GM21526 (cell line): ENCODE results near the gene C3.
"Not testable (repeated sequence)": the region's sequence is repeated elsewhere in the genome, so short reads cannot be mapped to it uniquely, and the experiment has no call there.

Source experiments
- ATAC-seq: cut with Tn5 transposase; IDR thresholded peaks from one replicate; pipeline ENCODE4 v1.9.1; 2021; ENCODE audit warnings: moderate library complexity; ENCODE audit not compliant: unreplicated experiment, low FRiP score

C3 gene

DNA sequence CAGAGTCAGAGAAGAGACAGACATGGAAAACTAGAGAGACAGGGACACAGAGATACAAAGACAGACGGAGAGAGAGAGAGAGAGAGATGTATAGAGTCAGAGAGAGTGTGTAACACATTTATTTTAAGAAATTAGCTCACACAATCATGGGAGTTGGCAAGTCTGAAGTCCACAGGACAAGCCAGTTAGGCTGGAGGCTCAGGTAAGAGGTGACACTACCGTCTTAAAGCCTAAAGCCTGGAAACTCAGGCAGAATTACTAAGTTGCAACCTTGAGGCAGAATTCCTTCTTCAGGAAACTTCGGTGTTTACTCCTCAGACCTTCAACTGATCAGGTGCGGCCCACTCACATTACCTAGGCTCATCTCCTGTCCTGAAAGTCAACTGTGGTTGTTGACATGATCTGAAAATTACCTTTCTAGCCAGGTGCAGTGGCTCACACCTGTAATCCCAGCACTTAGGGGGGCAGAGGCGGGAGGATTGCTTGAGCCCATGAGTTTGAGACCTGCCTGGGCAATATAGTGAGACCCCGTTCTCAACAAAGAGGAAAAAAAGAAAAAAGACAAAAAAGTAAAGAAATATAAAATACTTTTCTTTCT is 47.7 kb downstream of the C3 start:
- ATAC-seq, result no peak

DNA sequence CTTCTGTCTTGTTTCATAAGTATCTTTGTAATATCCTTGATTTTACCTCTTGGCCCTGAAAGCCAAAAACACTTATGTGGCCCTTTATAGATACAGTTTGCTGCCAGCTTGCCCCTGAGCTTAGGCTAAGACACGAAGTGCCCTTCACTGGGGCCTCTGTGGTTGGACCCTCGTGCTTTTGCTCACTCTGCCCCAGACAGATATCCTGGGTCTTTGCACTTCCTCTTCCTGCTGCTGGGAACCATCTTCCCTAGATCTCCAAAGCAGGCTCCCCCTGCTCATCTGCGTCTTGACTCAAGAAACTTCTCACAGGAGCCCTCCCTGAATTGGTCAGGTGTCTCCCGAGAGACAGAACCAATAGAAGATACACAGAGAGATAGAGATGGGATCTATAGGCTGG is 48.5 kb downstream of the C3 start:
- no peak for ATAC-seq

DNA sequence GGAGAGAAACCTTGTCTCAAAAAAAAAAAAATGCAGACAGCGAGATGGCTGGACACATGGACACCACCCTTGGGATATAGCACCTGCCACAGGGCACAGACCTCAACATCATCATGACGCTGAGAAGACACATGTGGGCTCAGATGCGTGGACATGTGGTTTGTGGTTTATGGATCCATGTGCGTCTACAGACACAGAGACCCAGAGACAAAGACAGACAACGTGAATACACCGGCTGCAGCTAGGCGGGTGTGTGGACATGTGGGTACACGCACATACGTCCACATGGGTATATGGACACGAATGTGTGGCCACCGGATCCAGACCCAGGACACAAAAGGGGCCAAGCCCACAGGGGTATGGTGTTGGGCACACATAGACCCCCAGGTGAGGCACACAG is 51.8 kb downstream of the C3 start:
- ATAC-seq, result no peak

DNA sequence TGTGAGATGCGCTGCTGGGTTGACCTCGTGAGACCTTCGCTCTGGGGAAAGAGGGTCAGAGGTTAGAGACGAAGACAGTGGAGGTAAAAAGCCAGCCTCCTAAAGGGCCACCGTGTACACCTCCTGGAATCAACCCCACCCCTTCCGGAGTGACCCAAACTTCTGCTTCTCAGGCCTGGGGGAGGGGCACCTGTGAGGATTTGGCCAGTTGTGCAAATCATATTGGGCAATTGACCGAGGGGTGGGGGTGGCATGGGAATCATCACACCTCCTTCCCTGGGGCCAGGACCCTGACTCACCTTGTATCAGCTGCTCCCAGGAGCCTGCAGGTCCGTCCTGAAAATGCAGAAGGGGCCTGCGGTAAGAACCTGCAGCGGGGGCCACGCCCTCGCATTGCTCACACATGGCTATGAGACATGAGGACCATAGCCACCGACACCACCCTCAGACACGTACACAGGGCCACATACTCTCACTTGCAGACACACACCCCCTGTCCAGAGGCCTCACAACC is 53.3 kb downstream of the C3 start:
- ATAC-seq, result no peak

DNA sequence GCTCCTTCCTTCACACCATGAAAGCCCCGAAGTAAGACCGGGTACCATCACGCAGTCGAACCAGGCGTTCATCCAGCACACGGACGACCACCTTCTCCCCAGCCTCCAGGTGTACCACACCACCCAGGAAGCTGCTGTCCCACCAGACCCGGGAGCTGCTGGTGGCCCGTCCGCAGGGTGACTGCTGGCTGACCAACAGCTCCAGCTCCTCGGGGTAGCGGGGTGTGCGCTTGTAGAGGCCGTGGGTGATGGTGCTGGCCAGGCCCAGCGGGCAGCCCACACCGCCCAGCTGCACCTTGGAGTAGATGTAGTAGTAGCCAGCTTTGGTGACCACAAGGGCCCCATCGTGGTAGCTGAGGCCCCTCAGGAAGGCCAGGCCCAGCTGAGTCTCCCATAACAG is 55.5 kb downstream of the C3 start:
- ATAC-seq, result no peak

DNA sequence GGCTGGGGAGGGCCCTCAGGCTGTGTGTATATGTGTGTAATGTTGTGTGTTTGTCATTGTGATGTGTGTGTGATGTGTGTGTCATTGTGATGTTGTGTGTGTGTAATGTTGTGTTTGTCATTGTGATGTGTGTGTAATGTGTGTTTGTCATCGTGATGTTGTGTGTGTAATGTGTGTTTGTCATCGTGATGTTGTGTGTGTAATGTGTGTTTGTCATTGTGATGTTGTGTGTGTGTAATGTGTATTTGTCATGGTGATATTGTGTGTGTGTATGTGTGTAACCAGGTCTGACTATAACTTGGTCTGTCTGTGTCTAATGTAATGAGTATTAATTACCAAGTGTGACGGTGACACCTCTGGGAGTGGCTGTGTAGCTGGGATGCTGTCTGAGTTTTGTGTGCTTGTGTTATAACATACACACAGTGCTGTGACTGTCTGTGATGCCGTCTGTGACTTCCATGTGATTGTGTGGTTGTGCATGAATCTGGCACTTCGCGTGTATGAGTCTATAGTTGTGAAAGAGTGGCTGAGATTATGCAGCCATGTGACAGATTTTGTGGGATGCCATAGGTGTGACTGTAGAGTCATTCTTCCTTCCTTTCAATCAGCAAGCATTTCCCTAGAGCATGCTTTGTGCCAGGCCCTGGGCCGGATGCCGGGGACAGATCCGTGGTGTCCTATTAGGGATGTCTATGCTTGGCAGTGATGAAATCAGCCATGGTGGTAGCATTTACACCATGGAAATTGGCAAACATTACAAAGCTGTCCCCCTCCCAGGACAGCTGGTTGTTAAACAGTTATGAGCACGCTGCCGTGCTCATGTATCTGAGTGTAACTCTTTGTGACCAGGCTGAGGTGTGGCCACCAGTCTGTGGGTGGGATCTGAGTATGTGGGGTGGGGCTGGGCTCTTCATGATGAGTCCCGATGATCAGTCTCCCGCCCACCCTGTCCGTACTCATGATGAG is 56.9 kb downstream of the C3 start:
- ATAC-seq, result no peak

DNA sequence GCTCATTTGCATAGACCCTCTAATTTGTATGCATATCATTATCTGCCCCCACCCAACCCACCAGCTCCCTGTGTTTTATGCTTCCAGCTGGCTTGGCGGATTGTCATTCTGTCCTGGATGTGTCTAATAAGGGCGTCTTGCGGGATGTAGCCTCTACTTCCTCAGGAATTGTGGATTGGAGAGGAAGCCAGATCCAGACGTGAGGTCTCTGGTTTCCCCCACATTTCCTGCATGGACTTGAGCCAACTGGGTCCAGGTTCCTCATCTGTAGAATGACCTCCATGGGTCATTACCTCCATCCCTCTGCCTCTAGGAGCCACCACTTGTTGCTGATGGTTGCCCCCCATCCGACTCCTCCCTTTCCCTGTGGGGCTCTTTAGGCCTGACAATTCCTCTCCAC is 57.7 kb downstream of the C3 start:
- no peak for ATAC-seq

DNA sequence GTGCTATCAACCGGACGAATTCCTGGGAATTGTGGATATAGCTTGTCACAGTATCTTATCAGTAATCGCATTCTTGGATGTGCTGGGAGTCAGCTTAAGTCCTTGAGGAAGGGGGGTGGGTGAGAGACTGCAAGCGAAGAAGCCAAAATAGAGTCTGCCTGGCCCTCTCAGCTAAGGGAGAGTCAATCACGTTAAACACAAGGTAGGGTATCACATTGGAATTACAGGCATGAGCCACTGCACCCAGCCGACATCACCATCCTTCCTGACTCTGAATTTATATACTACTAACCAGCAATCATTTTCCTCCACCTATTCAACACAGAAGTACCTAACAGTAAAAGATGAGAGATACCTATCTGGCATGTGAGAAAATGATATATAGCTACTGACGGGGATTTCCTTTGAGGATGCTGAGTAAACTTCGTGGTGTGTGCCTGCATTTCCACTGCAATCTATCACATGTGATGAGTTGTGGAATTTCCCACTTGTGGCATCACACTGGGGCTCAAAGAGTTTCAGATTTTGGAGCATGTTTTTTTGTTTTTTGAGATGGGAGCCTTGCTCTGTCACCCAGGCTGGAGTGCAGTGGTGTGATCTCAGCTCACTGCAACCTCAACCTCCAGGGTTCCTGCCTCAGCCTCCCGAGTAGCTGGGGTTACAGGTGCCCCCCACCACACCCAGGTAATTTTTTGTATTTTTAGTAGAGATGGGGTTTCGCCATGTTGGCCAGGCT is 58.8 kb downstream of the C3 start:
- not testable (repeated sequence) for ATAC-seq

DNA sequence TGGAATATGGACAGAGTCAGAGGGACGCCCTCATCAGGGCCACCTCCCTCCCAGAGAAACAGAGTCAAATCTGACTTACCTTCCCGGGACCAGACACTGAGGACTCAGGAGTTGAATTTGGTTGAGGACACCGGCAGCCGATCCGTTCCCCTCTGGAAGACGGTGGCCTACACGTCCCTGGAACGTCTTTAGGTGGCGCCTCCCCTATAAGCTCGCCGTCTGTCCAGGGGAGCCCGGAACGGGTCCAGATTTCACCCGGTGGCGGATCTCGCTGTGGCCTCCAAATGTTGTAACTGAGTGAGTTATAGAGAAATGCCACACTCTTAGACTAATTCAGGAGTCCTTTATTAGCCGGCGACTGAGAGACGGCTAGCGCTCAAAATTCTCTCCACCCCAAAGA is 59.5 kb downstream of the C3 start:
- ATAC-seq, result no peak

DNA sequence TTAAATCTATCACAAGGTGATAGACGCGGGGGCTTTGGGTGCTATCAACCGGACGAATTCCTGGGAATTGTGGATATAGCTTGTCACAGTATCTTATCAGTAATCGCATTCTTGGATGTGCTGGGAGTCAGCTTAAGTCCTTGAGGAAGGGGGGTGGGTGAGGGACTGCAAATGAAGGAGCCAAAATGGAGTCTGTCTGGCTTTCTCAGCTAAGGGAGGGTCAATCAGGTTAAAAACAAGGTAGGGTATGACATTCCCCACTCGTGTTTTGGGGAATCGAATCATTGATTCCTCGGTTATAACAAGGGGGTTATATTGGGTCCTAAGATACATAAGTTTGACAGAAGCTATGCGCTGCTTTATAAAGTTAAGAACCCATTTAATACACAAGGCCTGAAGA is 64.1 kb downstream of the C3 start:
- ATAC-seq, result not testable (repeated sequence)

DNA sequence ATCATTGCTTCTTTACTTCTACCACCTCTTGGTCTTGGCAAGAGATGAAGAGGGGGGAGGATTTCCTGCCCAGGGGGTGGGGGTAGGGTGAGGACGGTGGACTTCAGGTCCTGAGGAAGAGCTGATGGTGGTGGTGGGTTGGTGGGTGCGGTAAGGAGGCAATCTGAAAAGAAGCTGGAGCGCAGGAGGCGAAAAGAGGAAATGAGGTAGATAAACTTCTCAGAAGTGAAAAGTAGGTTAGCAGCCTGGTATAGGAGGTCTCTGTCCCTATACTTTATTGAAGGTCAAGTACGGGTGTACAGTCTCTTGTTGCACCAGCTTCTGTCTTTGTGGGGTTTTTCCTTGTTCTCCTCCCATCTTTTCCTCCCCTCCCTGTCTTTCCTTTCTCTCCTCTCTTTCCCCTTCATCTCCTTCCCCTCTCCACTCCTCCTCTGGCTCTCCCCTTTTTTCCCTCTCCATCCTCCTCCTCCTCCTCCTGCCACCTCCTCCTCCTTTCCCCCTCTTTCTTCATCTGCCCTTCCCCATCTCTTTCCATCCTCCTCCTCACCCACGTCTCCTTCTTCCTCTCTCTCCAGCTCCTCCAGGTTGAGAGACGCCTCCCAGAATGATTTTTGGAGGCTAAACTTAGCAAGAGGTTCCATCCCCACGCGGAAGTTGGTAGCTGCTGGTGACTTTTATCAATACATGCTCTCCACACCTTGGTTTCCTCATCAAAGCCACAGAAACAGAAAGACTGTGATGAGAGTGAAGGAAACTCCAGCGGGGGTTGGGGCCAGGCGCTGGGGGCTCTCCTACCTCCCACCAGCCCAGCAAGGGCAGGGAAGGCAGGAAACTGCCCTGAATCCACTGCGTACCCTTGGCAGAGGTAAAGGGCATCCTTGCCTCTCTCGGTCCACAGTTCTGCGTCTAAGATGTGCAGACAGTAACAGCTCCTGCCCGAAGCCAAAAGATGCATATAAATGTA is 65.8 kb downstream of the C3 start:
- ATAC-seq, result no peak

DNA sequence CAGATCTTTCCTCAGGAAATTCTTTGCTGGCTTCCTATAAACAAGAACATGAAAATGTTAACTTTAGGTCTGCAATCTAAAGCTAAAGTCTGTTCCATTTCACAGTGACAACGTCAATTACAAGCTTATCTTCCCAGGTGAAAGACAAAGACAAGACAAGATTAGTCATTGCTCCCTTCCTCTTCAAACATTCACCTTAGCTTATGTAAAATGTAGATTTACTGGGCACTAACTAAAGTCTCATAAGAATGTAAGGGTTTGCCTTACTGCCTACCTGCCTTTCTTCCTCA is 67.7 kb downstream of the C3 start:
- ATAC-seq, result no peak

DNA sequence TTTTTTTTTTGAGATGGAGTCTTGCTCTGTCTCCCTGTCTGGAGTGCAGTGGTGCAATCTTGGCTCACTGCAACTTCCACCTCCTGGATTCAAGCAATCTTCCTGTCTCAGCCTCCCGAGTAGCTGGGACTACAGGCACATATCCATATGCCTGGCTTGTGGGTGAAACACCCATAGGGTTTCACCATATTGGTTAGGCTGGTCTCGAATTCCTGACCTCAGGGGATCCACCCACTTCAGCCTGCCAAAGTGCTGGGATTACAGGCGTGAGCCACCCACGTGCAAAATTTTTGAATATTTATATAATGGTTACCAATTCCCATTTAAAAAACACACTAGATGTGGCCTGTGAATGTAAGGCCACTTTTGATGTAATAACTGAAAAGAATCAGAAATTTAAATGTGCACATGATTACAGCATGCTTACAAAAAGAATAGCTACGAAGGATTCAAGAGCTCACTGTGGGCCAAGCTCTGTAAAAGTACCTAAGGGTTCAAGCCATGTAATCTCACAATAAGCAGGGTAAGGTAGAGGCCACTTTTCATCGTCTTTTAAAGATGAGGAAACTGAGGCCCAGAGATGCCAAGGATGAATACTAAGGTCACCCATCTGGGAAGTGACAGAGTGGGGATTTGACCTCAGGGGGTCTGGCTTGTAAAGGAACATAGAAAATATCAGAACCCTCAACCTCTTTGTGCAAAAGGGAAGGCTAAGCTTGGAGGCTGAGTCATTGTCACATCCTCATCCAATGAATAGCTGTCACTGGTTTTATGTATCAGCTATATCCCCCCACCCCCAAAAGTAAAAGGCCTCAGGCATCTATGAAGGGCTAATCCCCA is 68.3 kb downstream of the C3 start:
- ATAC-seq, result no peak

DNA sequence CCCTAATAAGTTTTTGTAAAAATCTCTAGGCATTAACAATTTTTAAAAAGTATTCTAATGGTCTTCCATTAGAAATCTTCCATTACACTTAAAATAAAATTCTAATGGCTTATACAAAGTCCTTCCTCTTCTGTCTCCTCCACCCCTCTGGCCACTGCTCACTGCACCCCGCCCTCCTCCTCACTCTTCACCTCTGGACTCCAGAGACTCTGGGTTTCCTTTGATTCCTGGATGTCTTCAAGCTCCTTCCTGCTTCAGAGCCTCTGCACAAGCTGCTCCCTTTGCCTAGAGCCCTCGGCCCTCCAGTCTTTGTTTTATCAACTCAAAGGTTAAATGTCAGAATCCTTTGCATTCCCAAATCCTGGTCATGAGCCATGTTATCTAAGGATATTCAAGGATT is 71.3 kb downstream of the C3 start:
- no peak for ATAC-seq

DNA sequence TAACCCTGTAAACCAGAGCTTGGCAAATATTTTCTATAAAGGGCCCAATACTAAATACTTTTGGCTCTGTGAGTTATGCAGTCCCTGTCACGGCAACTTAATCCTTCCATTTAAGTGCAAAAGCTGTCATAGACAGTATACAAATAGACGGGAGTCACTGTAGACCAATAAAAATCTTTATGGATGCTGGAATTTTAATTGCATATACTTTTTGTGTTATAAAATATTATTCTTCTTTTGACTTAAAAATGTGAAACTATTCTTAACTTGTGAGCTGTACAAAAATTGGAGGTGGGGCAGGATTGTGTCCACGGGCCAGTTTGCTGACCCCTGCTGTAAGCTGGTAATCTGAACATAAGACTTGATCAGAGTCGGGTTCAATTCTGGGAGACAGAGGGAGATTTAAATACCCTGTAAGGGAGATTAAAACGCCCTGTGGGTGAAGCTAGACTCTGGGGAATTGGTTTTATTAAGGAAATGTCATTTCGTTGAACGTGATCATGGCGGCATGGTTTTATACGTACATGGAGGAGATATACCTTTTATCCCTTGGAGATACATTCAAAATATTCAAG is 72.2 kb downstream of the C3 start:
- no peak for ATAC-seq

DNA sequence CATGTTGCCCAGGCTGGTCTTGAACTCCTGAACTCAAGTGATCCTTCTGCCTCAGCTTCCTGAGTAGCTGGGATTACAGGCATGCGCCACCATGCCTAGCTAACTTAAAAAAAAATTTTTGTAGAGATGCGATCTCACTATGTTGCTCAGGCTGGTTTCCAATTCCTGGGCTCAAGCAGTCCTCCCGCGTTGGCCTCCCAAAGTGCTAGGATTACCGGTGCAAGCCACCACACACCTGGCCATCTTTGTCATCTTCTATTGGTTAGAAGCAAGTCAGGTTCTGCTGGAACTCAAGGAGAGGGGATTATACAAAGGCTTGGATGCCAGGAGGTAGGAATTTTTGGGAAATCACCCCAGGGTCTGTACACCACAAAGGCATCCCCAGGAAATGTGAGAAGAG is 75.7 kb downstream of the C3 start:
- ATAC-seq, result no peak

DNA sequence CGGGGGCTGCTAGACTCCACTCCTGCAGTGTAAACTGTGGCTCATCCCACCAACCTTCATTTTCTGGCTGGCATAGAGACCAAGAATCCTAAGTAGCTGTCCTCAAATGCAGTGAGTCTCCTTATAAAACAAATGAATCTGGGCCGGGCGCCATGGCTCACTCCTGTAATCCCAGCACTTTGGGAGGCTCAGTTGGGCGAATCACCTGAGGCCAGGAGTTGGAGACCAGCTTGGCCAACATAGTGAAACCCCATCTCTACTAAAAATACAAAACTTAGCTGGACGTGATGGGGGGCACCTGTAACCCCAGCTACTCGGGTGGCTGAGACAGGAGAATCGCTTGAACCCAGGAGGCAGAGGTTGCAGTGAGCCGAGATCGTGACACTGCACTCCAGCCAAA is 80.1 kb downstream of the C3 start:
- ATAC-seq, result not testable (repeated sequence)

DNA sequence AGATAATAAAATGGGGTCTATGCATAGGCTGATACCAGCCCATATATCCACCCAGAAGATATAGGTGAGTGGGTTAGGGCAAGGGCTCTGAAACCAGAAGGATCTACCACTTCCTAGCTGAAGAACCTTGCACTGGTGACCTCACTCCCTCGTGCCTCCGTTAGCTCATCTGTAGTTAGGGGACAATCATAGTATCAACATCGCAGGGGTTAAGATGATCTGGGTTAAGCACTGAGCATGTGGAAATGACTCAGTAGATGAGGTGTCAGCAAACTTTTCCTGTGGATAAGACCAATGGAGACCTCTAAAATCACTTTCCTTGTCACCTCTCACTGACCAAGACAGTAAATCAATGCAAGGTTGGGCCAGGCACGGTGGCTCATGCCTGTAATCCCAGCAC is 81.0 kb downstream of the C3 start:
- no peak for ATAC-seq

DNA sequence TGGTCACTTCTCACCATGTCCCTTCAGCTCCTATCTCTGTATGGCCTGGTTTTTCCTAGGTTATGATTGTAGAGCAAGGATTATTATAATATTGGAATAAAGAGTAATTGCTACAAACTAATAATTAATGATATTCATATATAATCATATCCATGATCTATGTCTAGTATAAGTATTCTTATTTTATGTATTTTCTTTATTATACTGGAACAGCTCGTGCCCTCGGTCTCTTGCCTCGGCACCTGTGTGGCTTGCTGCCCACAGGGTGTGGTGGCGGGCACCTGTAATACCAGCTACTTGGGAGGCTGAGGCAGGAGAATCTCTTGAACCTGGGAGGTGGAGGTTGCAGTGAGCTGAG is 87.0 kb downstream of the C3 start:
- not testable (repeated sequence) for ATAC-seq
